Measurements from ENCODE around the gene SHISA9. TPM values are rescaled to one million over a fixed set of nuclear protein-coding genes. Genes with fewer than 3 reads are reported as not detected.

The SHISA9 gene
- total RNA-seq, 6 donors from 2014 or later = 0.13 to 1.7 (median 0.20) TPM; not detected in 2

- Histone ChIP-seq H3K36me3 (no peaks in the 10 kb centered on the region), H3K4me1 (no peaks in the 10 kb centered on the region), H3K27me3 (no peaks in the 10 kb centered on the region), H3K4me3 (no peak overlapping the region), H3K27ac (no peak overlapping the region), H3K9me3 (peaks cover 0 to 5% (median 0%) of the 10 kb centered on the region in 4 donors)
- WGBS, 2 donors = 72 to 76% methylated on average over 7 of the region's 7 CpGs
- no peak for DNase-seq
- TF ChIP-seq POLR2A (IDR thresholded peaks at IDR 0.05) (no peak), CTCF (IDR thresholded peaks at IDR 0.05) (no peak), POLR2AphosphoS5 (IDR thresholded peaks at IDR 0.05) (no peak), EP300 (IDR thresholded peaks at IDR 0.05) (no peak)
- ATAC-seq (ENCODE audit: low FRiP score in 2 of 2) = no peak
Observed at GRCh38 chr16:12965274-12965804, 63.9 kb downstream of the SHISA9 start.

GRCh38 chr16:12971241-12971640, 69.8 kb downstream of the SHISA9 start:
- H3K27ac ChIP-seq = no peak overlapping the region
- no peaks in the 10 kb centered on the region for H3K36me3 ChIP-seq
- 18 to 20% methylated on average over 1 to 2 of the region's 2 CpGs for WGBS, 2 donors
- no peaks in the 10 kb centered on the region for H3K27me3 ChIP-seq
- peak; percentile 56 to 57 for ATAC-seq (ENCODE audit: low FRiP score in 2 of 2)
- DNase-seq = no peak
- TF ChIP-seq POLR2A (IDR thresholded peaks at IDR 0.05) (no peak), EP300 (IDR thresholded peaks at IDR 0.05) (no peak), CTCF (IDR thresholded peaks at IDR 0.05) (no peak), POLR2AphosphoS5 (IDR thresholded peaks at IDR 0.05) (no peak)
- no peak overlapping the region for H3K4me3 ChIP-seq
- H3K4me1 ChIP-seq = no peaks in the 10 kb centered on the region
- no peaks in the 10 kb centered on the region for H3K9me3 ChIP-seq

GRCh38 chr16:12972246-12972645, 70.8 kb downstream of the SHISA9 start:
- no peaks in the 10 kb centered on the region for H3K9me3 ChIP-seq

GRCh38 chr16:12975766-12976165, 74.4 kb downstream of the SHISA9 start:
- ATAC-seq (ENCODE audit: low FRiP score in 2 of 2) (no peak), DNase-seq (no peak)
- H3K4me3 ChIP-seq = no peak overlapping the region
- no peaks in the 10 kb centered on the region for H3K4me1 ChIP-seq
- WGBS, 2 donors = 92 to 95% methylated on average over 3 of the region's 3 CpGs
- H3K9me3 ChIP-seq = no peaks in the 10 kb centered on the region
- TF ChIP-seq POLR2A (IDR thresholded peaks at IDR 0.05) = no peak
- TF ChIP-seq POLR2AphosphoS5 (IDR thresholded peaks at IDR 0.05) = no peak
- TF ChIP-seq EP300 (IDR thresholded peaks at IDR 0.05) = no peak
- TF ChIP-seq CTCF (IDR thresholded peaks at IDR 0.05) = no peak
- H3K27me3 ChIP-seq = no peaks in the 10 kb centered on the region
- H3K36me3 ChIP-seq = no peaks in the 10 kb centered on the region
- H3K27ac ChIP-seq = no peak overlapping the region

More at GRCh38 chr16:12972246-12972645, 70.8 kb downstream of the SHISA9 start:
- DNase-seq (no peak), ATAC-seq (ENCODE audit: low FRiP score in 2 of 2) (no peak)
- Histone ChIP-seq H3K4me1 (no peaks in the 10 kb centered on the region), H3K27me3 (no peaks in the 10 kb centered on the region), H3K4me3 (no peak overlapping the region), H3K36me3 (no peaks in the 10 kb centered on the region), H3K27ac (no peak overlapping the region)
- 94 to 96% methylated on average over 3 of the region's 3 CpGs for WGBS, 2 donors
- TF ChIP-seq POLR2A (IDR thresholded peaks at IDR 0.05) (no peak), CTCF (IDR thresholded peaks at IDR 0.05) (no peak), POLR2AphosphoS5 (IDR thresholded peaks at IDR 0.05) (no peak), EP300 (IDR thresholded peaks at IDR 0.05) (no peak)

GRCh38 chr16:12976496-12976895, 75.1 kb downstream of the SHISA9 start:
- no peaks in the 10 kb centered on the region for H3K4me1 ChIP-seq
- no peak for DNase-seq
- TF ChIP-seq POLR2AphosphoS5 (IDR thresholded peaks at IDR 0.05) (no peak), POLR2A (IDR thresholded peaks at IDR 0.05) (no peak), EP300 (IDR thresholded peaks at IDR 0.05) (no peak), CTCF (IDR thresholded peaks at IDR 0.05) (no peak)
- H3K36me3 ChIP-seq = no peaks in the 10 kb centered on the region
- H3K4me3 ChIP-seq = no peak overlapping the region
- no peaks in the 10 kb centered on the region for H3K27me3 ChIP-seq
- H3K27ac ChIP-seq = no peak overlapping the region
- no peak for ATAC-seq (ENCODE audit: low FRiP score in 2 of 2)
- 53 to 64% methylated on average over 2 of the region's 2 CpGs for WGBS, 2 donors
- H3K9me3 ChIP-seq = peaks cover 0 to 4% (median 0%) of the 10 kb centered on the region in 4 donors
